HEK293 (cell line): Measurements from ENCODE around the gene KRT24.

Experiments used
- CTCF ChIA-PET: fragments of 350-600 bp; formaldehyde crosslinking; extraction: SDS; loops from one replicate; lab custom pipeline; 2021; ENCODE audit warnings: antibody characterized with exemption; lab: Yijun Ruan, JAX
- POLR2A ChIA-PET: fragments of 300-600 bp; formaldehyde crosslinking; extraction: SDS; loops from one replicate; lab custom pipeline; 2020; ENCODE audit warnings: antibody characterized with exemption, inconsistent platforms; lab: Yijun Ruan, JAX
- H3K27ac ChIP-seq: fragments of 200-500 bp; sonication (Bioruptor generic); 2 replicates; pipeline ENCODE4 v1.5.1; 2014; ENCODE audit warnings: low read depth, low read length, control low read depth, inconsistent platforms; ENCODE audit errors: extremely low read depth
- H3K36me3 ChIP-seq, 2 experiments: fragments of 200-500 bp in 1 of 2; sonication (Bioruptor generic) in 1 of 2; 1 replicate in 1 of 2; 2 replicates in 1 of 2; pipeline ENCODE4 v1.5.1; 2014 to 2017; ENCODE audit warnings: inconsistent platforms in 2 of 2, low read length in 2 of 2; ENCODE audit not compliant: control insufficient read depth in 2 of 2, insufficient read depth in 1 of 2
- H3K4me1 ChIP-seq: fragments of 200-500 bp; sonication (Bioruptor generic); 2 replicates; pipeline ENCODE4 v1.5.1; 2014; ENCODE audit warnings: mild to moderate bottlenecking, low read length, inconsistent platforms; ENCODE audit not compliant: control insufficient read depth, insufficient read depth
- H3K4me3 ChIP-seq: 2 replicates; pipeline ENCODE4 v1.5.1; 2011; ENCODE audit warnings: low read depth, mild to moderate bottlenecking, control low read depth, low read length, moderate library complexity
- H3K9me3 ChIP-seq: fragments of 200-500 bp; sonication (Bioruptor generic); 2 replicates; pipeline ENCODE4 v1.5.1; 2014; ENCODE audit warnings: low read depth, low read length, inconsistent platforms; ENCODE audit not compliant: control insufficient read depth, insufficient read depth
- GFI1B ChIP-seq: fragments of 450-650 bp; formaldehyde crosslinking; IDR thresholded peaks from 2 replicates; pipeline ENCODE4 v1.5.1; 2016; ENCODE audit warnings: missing biosample characterization, missing genetic modification characterization
- HOXD13 ChIP-seq: sonication (generic); formaldehyde crosslinking; IDR thresholded peaks from 2 replicates; pipeline ENCODE4 v1.8.0; 2022; ENCODE audit warnings: missing genetic modification reagents, borderline replicate concordance
- IKZF3 ChIP-seq: fragments of 450-650 bp; IDR thresholded peaks from 2 replicates; pipeline ENCODE4 v1.5.0; 2018; ENCODE audit warnings: missing biosample characterization, mild to moderate bottlenecking, missing genetic modification characterization, moderate library complexity
- KLF17 ChIP-seq: fragments of 450-650 bp; formaldehyde crosslinking; IDR thresholded peaks from 2 replicates; pipeline ENCODE4 v1.5.1; 2016; ENCODE audit warnings: missing biosample characterization, missing genetic modification characterization
- MYNN ChIP-seq: fragments of 450-650 bp; formaldehyde crosslinking; IDR thresholded peaks from 2 replicates; pipeline ENCODE4 v1.5.1; 2016; ENCODE audit warnings: missing biosample characterization, missing genetic modification characterization, borderline replicate concordance
- PBX3 ChIP-seq: sonication (generic); formaldehyde crosslinking; IDR thresholded peaks from 2 replicates; pipeline ENCODE4 v1.8.1; 2022; ENCODE audit warnings: mild to moderate bottlenecking, moderate library complexity, missing genetic modification reagents
- PRDM1 ChIP-seq: fragments of 450-650 bp; formaldehyde crosslinking; IDR thresholded peaks from 2 replicates; pipeline ENCODE4; 2016; ENCODE audit warnings: missing biosample characterization, missing genetic modification characterization
- PRDM10 ChIP-seq: fragments of 450-650 bp; formaldehyde crosslinking; IDR thresholded peaks from 2 replicates; pipeline ENCODE4 v1.5.1; 2016; ENCODE audit warnings: missing biosample characterization, missing genetic modification characterization
- ZFP41 ChIP-seq: fragments of 450-650 bp; formaldehyde crosslinking; IDR thresholded peaks from 2 replicates; pipeline ENCODE4 v1.5.1; 2016; ENCODE audit warnings: missing biosample characterization, missing genetic modification characterization, borderline replicate concordance
- ZNF169 ChIP-seq: fragments of 450-650 bp; formaldehyde crosslinking; IDR thresholded peaks from 2 replicates; pipeline ENCODE4 v1.5.1; 2016; ENCODE audit warnings: missing biosample characterization, missing genetic modification characterization
- ZNF175 ChIP-seq: fragments of 450-650 bp; formaldehyde crosslinking; IDR thresholded peaks from 2 replicates; pipeline ENCODE4 v1.5.1; 2016; ENCODE audit warnings: missing biosample characterization, missing genetic modification characterization
- ZNF239 ChIP-seq: fragments of 450-650 bp; formaldehyde crosslinking; IDR thresholded peaks from 2 replicates; pipeline ENCODE4 v1.5.1; 2016; ENCODE audit warnings: missing biosample characterization, missing genetic modification characterization
- ZNF341 ChIP-seq: fragments of 450-650 bp; formaldehyde crosslinking; IDR thresholded peaks from 2 replicates; pipeline ENCODE4; 2016; ENCODE audit warnings: low read depth, missing biosample characterization, missing genetic modification characterization
- ZNF518A ChIP-seq: fragments of 450-650 bp; formaldehyde crosslinking; conservative IDR thresholded peaks from 2 replicates; pipeline ENCODE4 v1.5.1; 2016; ENCODE audit warnings: low read depth, missing biosample characterization, missing genetic modification characterization
- ZNF658 ChIP-seq: fragments of 450-650 bp; formaldehyde crosslinking; IDR thresholded peaks from 2 replicates; pipeline ENCODE4; 2016; ENCODE audit warnings: missing biosample characterization, missing genetic modification characterization
- ZNF670 ChIP-seq: fragments of 450-650 bp; formaldehyde crosslinking; IDR thresholded peaks from 2 replicates; pipeline ENCODE4 v1.5.1; 2016; ENCODE audit warnings: missing biosample characterization, missing genetic modification characterization, low read depth
- ZNF701 ChIP-seq: fragments of 450-650 bp; formaldehyde crosslinking; IDR thresholded peaks from 2 replicates; pipeline ENCODE4 v1.5.1; 2016; ENCODE audit warnings: missing biosample characterization, missing genetic modification characterization
- ZNF777 ChIP-seq: fragments of 450-650 bp; formaldehyde crosslinking; IDR thresholded peaks from 2 replicates; pipeline ENCODE4 v1.5.1; 2017; ENCODE audit warnings: missing biosample characterization, missing genetic modification characterization, borderline replicate concordance

Gene KRT24

GRCh38 chr17:40695874-40696472 lies 7.6 kb downstream of the KRT24 start:
- ChIA-PET POLR2A (no interaction called here), CTCF (interaction anchor here (0.6 kb wide), 1 partner anchor 15 kb away, joined by 3 read pairs; no protein-coding TSS in a partner anchor)
- Histone ChIP-seq H3K27ac (no peak overlapping the region), H3K4me3 (no peak overlapping the region), H3K36me3 (no peaks in the 10 kb centered on the region)
- TF ChIP-seq PBX3 (CRISPR knock-in tag) (no peak), ZNF701 (no peak), PRDM10 (tag by site-specific recombination) (no peak), ZNF175 (tag by site-specific recombination) (no peak), ZNF777 (no peak), ZNF658 (tag by site-specific recombination) (no peak), HOXD13 (CRISPR knock-in tag) (no peak), GFI1B (no peak), ZNF239 (tag by site-specific recombination) (no peak), ZNF670 (tag by site-specific recombination) (no peak), IKZF3 (tag by site-specific recombination) (no peak), ZFP41 (tag by site-specific recombination) (no peak), ZNF169 (tag by site-specific recombination) (no peak), KLF17 (tag by site-specific recombination) (no peak), ZNF341 (tag by site-specific recombination) (no peak), ZNF518A (no peak), PRDM1 (tag by site-specific recombination) (no peak), MYNN (tag by site-specific recombination) (no peak)
- TF ChIP-seq, all 188 proteins: peak for 0
- Histone ChIP-seq H3K9me3 (no peaks in the 10 kb centered on the region), H3K4me1 (no peaks in the 10 kb centered on the region)
